Endodermal cell (in vitro differentiated cells): ENCODE results near the gene AKT1S1. TPM values are rescaled to one million over a fixed set of nuclear protein-coding genes. Genes with fewer than 3 reads are reported as not detected.

Source experiments
- DNase-seq: peaks from one replicate; pipeline ENCODE4 v3.0.0-alpha.2; 2017
- H3K27ac ChIP-seq: 2 replicates; pipeline ENCODE4 v1.5.1; 2013; ENCODE audit warnings: mild to moderate bottlenecking, low read depth, low read length, moderate library complexity
- H3K27me3 ChIP-seq: 2 replicates; pipeline ENCODE4 v1.6.1; 2013; ENCODE audit warnings: mild to moderate bottlenecking, low read length, moderate library complexity; ENCODE audit not compliant: insufficient read depth, control insufficient read depth, poor library complexity, severe bottlenecking
- H3K36me3 ChIP-seq: 2 replicates; pipeline ENCODE4 v1.7.0; 2013; ENCODE audit warnings: mild to moderate bottlenecking, low read length, moderate library complexity; ENCODE audit not compliant: control insufficient read depth, insufficient read depth
- H3K4me1 ChIP-seq: one replicate; pipeline ENCODE4 v1.7.0; 2013; ENCODE audit warnings: low read length; ENCODE audit not compliant: control insufficient read depth, insufficient read depth
- H3K4me3 ChIP-seq: 2 replicates; pipeline ENCODE4 v1.5.1; 2013; ENCODE audit warnings: mild to moderate bottlenecking, low read length, moderate library complexity
- H3K9ac ChIP-seq: 2 replicates; pipeline ENCODE4 v1.6.1; 2013; ENCODE audit warnings: mild to moderate bottlenecking, low read length, moderate library complexity; ENCODE audit not compliant: poor library complexity, severe bottlenecking; ENCODE audit errors: extremely low read depth
- H3K9me3 ChIP-seq: 2 replicates; pipeline ENCODE4 v1.6.1; 2013; ENCODE audit warnings: mild to moderate bottlenecking, low read length, moderate library complexity; ENCODE audit not compliant: control insufficient read depth
- H3K27ac Mint-ChIP-seq: 2 replicates; pipeline ENCODE4 v1.8.0; 2020; ENCODE audit warnings: mixed read lengths
- H3K27me3 Mint-ChIP-seq: 2 replicates; pipeline ENCODE4 v1.8.0; 2021; ENCODE audit warnings: mild to moderate bottlenecking, mixed read lengths; ENCODE audit not compliant: insufficient read depth
- H3K36me3 Mint-ChIP-seq: 2 replicates; pipeline ENCODE4 v1.8.0; 2020; ENCODE audit warnings: low read depth, mixed read lengths
- H3K4me1 Mint-ChIP-seq: 2 replicates; pipeline ENCODE4 v1.8.0; 2020; ENCODE audit warnings: mixed read lengths
- H3K4me3 Mint-ChIP-seq: 2 replicates; pipeline ENCODE4 v1.8.0; 2020; ENCODE audit warnings: mild to moderate bottlenecking, moderate library complexity, mixed read lengths
- H3K9me3 Mint-ChIP-seq: 2 replicates; pipeline ENCODE4 v1.8.0; 2020; ENCODE audit warnings: mild to moderate bottlenecking, mixed read lengths
- CTCF ChIP-seq: fragments of 200-600 bp; sonication (generic); conservative IDR thresholded peaks from 2 replicates; pipeline ENCODE4 v1.5.0; 2021; ENCODE audit warnings: antibody characterized with exemption, mild to moderate bottlenecking
- WGBS, 2 experiments: methylation state at CpG; one replicate each; pipeline versions ENCODE4 v1.1.5 to v1.1.7; 2013; ENCODE audit warnings: missing lambda C conversion rate in 2 of 2, mixed read lengths in 1 of 2; ENCODE audit not compliant: insufficient coverage in 1 of 2, insufficient read length in 1 of 2; 5-methylcytosine and 5-hydroxymethylcytosine counted together
- total RNA-seq, 2 donors: library from RNA; stranded (reverse); fragmentation: NEBNext Ultra II Directional in 1 of 2; extraction: Animal tissue kit (Norgen Biotek cat#: 25700) in 1 of 2; gene quantifications; 2 replicates in 1 of 2; 3 replicates in 1 of 2; pipeline ENCODE4 v1.2.1, GENCODE V29; 2021

AKT1S1 gene
- total RNA-seq, 2 donors from 2014 or later = 41.3 to 47.0 TPM

GRCh38 chr19:49863254-49863934 lies 13.8 kb downstream of the AKT1S1 start:
- H3K4me1 ChIP-seq = no peaks in the 10 kb centered on the region
- WGBS, 2 experiments = 93 to 94% methylated on average over 19 to 24 of the region's 24 CpGs
- no peak for DNase-seq
- Mint-ChIP-seq H3K36me3 (peaks cover 47% of the 10 kb centered on the region), H3K4me3 (no peak overlapping the region), H3K9me3 (peaks cover 4% of the 10 kb centered on the region), H3K27me3 (no peaks in the 10 kb centered on the region), H3K4me1 (peaks cover 12% of the 10 kb centered on the region), H3K27ac (peak overlapping the region; percentile 14)
- TF ChIP-seq CTCF = no peak
- H3K36me3 ChIP-seq = peaks cover 47% of the 10 kb centered on the region
- no peaks in the 10 kb centered on the region for H3K9me3 ChIP-seq
- no peaks in the 10 kb centered on the region for H3K27me3 ChIP-seq
- H3K4me3 ChIP-seq = no peak overlapping the region
- H3K27ac ChIP-seq = no peak overlapping the region
- H3K9ac ChIP-seq = no peak overlapping the region

GRCh38 chr19:49862391-49863253 lies 14.5 kb downstream of the AKT1S1 start:
- H3K27ac Mint-ChIP-seq = peak overlapping the region; percentile 14
- no peak overlapping the region for H3K27ac ChIP-seq
- H3K36me3 Mint-ChIP-seq = peaks cover 53% of the 10 kb centered on the region
- no peaks in the 10 kb centered on the region for H3K9me3 ChIP-seq
- peak; percentile 67 for TF ChIP-seq CTCF
- H3K4me3 ChIP-seq = no peak overlapping the region
- H3K27me3 Mint-ChIP-seq = no peaks in the 10 kb centered on the region
- no peaks in the 10 kb centered on the region for H3K27me3 ChIP-seq
- H3K9me3 Mint-ChIP-seq = no peaks in the 10 kb centered on the region
- peaks cover 12% of the 10 kb centered on the region for H3K4me1 Mint-ChIP-seq
- no peaks in the 10 kb centered on the region for H3K4me1 ChIP-seq
- WGBS, 2 experiments = 85 to 88% methylated on average over 24 to 49 of the region's 49 CpGs
- H3K4me3 Mint-ChIP-seq = no peak overlapping the region
- H3K36me3 ChIP-seq = peaks cover 47% of the 10 kb centered on the region
- H3K9ac ChIP-seq = no peak overlapping the region
- peak; percentile 89 for DNase-seq

- H3K27ac Mint-ChIP-seq = no peak overlapping the region
- no peak overlapping the region for H3K9ac ChIP-seq
- no peaks in the 10 kb centered on the region for H3K9me3 Mint-ChIP-seq
- H3K4me3 ChIP-seq = no peak overlapping the region
- H3K4me3 Mint-ChIP-seq = no peak overlapping the region
- DNase-seq = no peak
- no peak overlapping the region for H3K27ac ChIP-seq
- H3K4me1 ChIP-seq = no peaks in the 10 kb centered on the region
- peaks cover 53% of the 10 kb centered on the region for H3K36me3 ChIP-seq
- H3K4me1 Mint-ChIP-seq = peaks cover 9% of the 10 kb centered on the region
- H3K9me3 ChIP-seq = no peaks in the 10 kb centered on the region
- TF ChIP-seq CTCF = no peak
- peaks cover 59% of the 10 kb centered on the region for H3K36me3 Mint-ChIP-seq
- no peaks in the 10 kb centered on the region for H3K27me3 Mint-ChIP-seq
- no peaks in the 10 kb centered on the region for H3K27me3 ChIP-seq
- WGBS, 2 experiments = 93 to 96% methylated on average over 38 to 55 of the region's 60 CpGs
Observed at GRCh38 chr19:49861541-49862378, 15.4 kb downstream of the AKT1S1 start.
